AG08396 (cell line): ENCODE measurements around the gene NFYC.
"Not testable (repeated sequence)": the region's sequence is repeated elsewhere in the genome, so short reads cannot be mapped to it uniquely, and the experiment has no call there.

ENCODE experiments used
- DNase-seq: peaks from one replicate; pipeline ENCODE4 v3.0.0; 2012; ENCODE audit warnings: low spot score, mixed read lengths

Gene NFYC

DNA sequence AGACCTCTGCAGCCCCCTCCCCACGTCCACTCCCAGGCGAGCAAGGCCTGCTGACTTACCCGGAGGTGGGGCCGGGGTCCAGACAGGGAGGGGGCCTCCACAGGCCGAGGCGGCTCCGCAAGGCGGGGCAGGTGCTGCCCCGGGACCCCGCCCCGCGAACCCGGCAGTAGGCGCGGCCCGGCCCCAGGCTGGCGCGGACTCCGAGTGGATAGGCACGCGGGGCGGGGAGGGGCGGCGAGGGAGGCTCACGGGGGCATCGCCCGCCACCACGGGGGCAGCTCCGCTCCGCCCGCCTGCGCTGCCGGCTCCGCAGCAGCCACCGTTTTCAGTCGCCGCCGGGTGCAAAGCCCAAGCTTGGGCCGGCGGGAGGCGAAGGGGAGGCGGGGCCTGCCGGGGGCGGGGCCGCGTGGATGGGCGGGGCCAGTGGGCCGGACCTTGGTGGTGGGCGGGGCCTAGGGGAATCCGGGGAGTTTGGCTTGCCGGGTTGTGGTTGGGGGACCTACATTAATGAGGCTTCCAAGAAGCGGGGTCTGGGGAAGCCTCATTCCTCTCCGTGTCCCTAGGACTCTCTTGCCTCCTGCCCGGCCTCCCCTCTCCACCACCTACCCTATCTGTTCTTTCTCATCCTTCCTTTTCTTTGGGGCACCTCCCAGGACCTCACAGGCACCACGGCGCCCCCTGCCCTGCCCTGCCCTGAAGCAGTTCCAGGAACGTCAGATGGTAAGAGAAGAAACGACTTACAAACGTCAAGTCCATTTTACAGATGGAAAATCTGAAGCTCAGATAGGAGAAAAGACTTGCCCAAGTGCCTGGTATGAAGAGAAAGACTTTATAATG is 26.0 kb upstream of the NFYC start, which contains the start of gene RIMS3:
RIMS3 (minus strand) TSS at position 348 of the 837 bp plus-strand sequence. CDS start 23,757 bp downstream, outside the sequence.
- DNase-seq: peak; percentile 96

DNA sequence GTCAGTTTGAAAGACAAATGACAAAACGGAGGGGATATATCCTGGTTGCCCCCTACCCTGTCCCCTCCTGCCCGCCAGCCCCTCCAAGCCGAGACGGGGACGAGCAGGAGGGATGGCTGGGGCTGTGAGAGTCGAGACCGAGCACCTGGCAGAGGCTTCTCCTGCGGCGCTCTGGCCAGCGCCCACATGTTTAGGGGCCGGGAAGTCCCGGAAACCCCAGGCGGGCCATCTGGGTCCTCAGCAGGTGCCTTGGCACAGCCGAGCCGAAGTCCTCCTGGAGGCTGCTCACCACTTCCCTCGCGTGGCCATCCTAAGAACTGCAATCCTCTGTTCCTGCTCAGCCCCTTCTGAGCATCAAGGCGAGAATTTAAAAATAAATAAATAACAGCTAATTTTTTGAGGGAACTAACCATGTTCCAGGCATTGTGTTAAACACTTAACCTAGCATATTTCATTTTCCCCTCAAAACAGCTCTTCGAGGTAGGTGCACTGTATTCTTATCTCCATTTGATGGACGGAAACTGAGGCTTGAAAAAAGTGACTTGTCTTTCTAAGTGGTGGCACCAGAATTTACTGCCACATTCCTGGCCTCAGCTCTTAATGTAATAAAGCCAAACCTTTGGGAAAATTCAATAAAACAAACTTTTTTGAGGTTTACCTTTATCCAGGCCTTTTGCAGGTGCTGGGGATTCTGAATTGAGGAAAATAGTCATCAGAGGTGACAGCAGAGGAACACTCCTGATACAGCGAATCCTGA is 22.6 kb upstream of the NFYC start:
- DNase-seq: peak; percentile 84

DNA sequence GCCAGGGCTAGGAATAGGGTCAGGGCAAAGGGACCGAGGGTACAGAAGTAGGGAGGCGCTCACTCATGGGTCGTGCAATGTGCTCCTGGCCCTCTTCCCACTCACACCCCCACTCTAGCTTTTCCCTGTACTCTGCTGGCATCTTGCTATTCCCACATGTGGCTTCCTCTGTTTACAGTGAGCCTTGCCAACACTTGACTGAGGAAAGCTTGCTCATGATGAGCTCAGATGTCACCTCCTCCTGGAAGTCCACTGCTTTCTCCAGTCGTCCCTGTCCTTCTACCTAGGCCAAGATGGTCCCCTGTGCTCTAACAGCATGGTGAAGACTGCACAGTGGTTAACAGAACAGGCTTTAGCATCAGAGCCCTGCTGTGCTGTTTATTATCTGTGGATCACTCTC is 18.1 kb upstream of the NFYC start:
- no peak for DNase-seq

DNA sequence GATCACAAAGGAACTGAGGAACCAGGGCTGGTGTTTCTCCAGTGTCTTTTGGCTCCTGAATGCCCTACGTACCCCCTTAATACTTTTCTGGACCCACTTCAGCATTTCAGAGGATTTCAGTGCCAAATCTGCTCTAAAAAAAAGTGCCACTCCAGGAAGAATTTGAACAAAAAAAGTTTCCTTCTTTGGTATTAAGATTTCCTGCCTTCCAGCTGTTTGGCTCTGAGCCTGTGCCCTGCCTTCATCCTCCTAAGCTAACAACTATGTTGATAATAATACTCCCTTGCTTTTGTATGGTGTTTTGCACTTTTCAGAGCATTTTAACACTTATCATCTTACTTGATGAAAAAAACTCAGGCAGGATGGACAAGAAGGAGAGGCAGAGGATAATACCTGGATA is 15.0 kb upstream of the NFYC start:
- DNase-seq: no peak

DNA sequence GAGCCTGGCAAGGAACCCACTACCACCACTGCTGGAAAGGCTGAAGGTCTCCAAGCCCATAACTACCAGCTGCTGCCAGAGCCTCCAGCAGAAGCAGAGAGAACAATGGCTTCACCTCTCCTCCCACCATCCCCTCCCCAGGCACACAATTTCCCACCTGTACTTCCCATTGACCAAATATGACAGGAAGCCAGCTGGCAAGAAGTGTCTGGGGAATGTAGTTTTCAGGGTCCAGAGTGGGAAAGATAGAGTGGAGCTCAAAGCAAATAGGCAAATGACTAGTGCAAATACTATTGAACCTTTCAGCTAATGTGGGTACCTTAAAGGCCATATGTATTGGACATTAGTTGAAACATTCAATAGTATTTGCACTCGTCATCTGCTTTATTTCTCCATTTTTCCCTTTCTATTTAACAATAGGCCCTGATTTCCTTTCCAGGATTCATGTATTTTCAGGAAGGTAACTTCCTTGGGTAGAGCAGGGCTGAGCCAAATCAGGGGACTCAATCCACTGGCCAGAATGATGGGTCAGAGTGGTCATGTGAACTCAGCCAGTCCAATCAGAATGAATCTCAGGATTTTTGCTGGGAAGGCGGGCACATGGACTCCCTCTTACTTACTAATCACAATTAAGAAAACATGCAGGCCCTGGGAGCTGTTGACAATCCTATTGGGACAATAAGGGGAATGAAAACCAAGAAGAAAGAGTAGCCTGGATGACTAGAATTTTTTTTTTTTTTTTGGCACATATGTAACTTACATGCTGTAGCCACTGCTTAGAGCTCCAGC is 12.1 kb upstream of the NFYC start:
- no peak for DNase-seq

DNA sequence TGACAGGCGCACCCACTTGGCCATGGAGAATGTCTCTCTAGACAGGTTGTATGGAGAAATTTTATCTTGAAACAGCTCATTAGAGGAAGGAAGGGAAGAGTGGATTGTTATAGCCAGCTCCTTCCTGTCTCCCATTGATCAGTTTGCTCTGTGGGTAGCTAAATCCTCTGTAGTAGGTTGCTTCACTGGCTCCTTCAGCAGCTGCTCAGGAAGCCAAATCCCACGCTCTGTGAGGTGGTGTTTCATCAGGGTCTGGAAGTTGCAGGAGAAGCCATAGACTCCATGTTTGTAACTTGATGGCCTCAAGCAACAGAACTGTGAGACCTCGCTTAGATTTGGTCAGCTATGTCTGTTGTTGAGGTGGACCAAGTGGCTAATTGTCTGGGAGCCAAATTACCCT is 6.8 kb upstream of the NFYC start:
- no peak for DNase-seq

DNA sequence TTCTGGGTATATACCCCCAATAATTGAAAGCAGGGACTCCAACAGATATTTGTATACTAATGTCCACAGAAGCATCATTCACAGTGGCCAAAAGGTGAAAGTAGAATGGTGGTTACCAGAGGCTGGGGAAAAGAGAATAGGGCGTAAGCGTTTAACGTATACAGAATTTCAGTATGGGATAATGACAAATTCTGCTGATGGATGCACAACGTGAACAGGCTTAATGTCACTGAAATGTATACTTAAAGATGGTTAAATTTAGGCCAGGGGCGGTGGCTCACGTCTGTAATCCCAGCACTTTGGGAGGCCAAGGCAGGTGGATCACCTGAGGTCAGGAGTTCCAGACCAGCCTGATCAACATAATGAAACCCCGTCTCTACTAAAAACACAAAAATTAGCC is 4.4 kb upstream of the NFYC start:
- DNase-seq: no peak

DNA sequence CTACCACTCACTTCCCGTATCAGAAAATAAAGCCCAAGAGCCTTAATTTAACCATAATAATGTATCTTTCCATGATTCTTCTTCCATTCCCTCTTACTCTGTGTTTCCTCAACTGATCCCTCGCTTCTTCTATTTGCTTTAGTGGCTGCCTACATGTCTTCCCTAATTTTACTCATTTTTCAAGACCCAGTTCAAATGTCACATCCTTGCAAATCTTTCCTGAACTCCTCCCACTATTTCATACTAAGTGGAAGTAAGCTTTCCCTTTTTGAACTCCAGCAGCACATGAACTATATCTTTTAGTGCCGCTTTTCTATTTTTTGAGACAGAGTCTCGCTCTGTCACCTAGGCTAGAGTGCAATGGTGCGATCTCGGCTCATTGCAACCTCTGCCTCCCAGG is 3.8 kb upstream of the NFYC start:
- no peak for DNase-seq

DNA sequence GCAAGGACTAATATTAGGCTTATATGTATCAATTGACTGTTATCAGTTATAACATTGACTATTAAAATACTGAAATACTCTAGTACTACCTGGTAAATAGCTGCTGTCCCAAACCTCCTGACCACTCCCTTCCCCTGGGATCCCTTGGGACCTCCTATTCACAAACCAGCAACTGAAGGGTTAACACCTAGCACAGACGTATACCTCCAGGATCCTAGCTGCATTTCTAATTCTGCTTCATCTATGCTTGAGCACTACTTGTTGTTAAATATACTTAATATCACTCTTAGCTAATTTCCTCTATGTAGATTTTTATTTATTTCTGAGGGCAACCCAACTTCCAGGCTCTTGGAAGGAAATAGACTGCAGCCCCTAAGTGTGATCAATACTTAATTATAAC is 1.8 kb upstream of the NFYC start:
- DNase-seq: no peak

DNA sequence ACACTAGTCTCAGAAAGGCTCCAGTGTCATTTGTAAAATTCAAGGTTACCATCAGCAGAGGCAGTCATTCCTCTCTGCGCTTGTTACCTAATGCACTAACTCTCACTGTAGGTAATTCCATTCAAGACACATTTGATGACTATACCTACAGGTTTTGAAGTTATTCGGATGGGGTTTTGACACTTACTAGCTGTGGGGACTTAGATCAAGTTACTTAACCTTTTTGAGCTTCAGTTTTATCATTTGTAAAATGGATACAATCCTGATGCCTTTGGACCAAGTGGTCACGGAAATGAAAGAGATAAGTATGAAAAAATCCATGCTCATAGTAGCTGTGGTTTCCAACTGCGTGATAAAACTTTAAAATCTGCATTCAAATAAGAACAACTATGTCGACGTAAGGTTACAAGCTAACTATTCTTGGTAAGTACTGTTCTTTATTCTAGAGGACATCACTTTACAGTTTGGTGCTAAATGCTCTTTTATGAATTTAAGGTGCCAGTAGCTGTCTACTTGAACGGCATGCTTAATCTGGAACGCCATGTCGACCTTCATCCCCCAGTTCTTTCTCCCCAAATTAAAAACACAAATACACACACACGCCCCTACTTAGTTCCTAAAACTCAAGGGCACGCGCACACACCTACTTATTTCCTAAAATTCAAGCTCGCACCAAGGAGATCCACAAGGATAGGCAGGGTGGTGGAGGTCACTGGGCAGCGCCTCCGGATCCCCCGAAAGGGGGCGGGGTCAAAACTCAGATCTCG is 550 bp upstream of the NFYC start:
- no peak for DNase-seq

DNA sequence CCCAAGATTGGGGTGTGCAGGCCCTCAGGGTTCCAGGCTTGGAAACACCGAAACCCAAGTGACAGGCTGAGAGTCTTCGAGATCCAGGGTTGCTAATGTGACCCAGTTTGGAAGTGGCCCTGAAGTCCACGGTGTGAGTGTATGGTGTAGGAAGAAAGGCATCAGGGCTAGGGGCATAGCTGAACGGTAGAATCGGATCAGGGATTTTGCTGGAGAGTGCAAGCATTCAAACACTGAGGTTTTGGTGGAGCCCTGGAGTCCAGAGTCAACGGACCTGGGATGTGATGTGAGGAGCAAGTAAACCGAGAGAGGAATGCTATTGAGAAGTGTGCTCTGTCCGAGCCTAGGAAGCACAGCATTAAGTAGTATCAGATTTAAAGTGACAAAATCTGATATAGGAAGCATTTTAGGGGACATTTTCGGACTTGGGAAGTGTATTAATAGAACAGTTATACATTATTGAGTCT is 958 bp downstream of the NFYC start:
- DNase-seq: peak; percentile 26

DNA sequence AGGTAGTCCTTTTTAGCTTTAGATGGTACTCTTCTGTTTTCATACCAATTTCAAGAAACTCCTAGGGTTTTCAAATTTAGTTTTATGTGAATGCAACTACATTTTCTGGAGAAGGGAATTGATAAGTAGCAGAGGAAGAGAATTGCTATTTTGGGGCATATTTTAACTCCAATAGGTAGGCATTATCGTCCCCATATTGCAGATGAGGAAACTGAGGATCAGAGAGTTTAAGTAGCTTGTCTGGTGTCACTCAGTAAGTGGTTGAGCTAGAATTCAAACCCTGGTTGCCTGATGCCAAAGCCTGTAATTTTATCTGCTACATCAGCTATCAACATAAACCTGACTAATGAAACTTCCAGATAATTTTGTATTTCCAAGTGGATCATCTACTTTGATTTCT is 1.9 kb downstream of the NFYC start:
- no peak for DNase-seq

DNA sequence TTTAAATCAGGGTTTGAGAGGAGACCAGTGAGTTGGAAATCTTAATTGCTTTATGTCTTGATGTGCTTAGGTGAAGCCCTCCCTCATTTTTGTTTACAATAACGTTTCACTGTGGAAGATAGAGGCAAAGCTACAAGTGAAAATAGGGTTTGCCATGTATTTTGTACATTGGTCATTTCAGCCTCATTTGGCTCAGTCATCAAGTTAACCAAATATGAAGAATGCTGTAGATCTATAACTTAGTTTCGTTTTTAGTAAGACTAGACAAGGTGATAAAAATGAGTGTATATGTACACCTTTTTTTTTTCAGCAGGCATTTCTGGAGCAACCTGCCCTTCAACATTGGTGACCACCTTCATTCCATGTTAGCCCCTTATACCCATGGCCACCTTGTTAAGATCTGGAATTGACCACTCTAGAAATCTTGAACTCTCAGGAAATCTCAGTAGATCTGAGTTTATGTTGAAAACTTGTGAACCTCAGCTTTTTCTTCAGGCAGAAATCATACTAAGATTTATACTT is 2.9 kb downstream of the NFYC start:
- no peak for DNase-seq

DNA sequence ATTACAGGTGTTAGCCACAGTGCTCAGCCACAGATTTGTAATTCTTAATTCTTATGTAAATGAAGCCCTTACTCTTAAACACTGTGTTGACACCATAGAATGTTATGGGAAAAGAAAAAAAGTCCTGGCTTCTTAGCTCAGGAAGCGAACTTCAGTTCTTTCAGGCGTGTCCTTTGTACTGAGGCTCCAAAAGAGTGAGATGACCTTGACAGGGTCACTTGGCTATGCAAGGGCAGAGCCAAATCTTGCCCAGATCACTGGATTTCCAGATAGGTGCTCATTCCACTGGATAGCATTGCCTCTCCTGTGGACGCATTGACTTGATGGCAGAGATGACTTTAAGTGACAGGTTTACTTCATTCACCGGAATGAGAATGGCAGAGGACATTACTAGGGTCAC is 4.8 kb downstream of the NFYC start:
- DNase-seq: no peak

DNA sequence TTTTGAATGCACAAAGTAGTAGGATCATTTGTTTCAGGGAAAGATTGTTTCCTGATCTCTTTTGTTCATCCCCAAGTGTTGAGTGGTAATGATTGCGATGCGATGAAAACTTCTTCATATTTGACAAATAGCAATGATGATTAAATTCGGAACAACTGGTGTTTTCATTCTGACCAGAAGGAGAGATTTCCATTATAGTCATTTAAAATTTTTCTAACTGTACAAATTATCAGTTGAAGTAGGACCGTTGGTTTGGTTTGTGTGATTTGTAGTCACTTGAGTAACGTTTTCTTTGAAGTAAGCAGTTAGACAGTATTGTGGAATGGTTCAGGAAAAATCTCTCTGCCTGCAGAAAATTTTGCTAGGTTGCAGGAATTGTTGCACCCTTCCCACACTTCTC is 5.9 kb downstream of the NFYC start:
- DNase-seq: no peak

DNA sequence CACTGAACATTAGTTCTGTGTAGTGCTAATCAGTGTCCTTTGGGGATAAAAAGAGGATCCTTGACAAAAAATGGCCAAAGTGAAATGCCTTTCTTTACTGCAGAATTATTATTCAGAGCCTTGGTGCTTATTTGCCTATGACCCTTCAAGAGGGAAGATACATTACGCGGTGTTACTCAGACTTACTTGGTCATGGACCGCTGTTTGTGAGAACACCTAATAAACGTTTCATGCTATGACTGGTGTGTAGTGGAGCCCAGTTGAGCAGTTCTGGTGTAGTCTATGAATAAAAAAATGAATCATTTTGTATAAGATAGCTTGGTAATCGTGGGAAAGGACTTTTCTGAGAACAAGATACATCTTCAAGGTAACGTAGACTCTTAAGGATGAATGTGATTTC is 8.3 kb downstream of the NFYC start:
- no peak for DNase-seq

DNA sequence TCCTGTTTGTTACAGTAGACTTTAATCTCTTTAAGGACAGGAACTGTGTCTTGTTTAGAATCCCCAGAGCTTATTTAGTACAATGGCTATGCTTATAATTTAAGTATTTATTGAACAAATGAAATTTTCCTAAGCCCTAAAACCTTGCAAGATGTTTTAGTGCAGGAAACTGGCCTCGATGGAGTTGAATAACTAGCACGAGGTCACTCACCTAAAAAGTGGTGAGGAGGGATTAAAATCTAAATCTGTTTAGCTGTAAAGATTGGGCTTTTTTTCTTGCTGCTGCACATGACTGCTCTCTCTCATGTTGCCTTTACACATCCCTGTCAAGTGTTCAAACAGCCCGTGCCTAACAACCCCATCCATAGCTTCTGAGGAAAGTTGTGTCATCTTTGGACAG is 10.2 kb downstream of the NFYC start:
- DNase-seq: no peak

DNA sequence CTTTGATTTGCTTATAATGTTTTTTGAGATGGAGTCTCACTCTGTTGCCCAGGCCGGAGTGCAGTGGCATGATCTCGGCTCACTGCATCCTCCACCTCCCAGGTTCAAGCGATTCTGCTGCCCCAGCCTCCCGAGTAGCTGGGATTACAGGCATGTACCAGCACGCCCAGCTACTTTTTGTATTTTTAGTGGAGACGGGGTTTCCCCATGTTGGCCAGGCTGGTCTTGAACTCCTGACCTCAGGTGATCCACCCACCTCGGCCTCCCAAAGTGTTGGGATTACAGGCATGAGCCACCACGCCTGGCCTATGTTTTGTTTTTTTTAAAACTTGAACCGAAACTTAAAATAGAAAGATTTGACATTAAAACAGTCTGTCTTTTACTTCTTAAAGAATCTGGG is 11.3 kb downstream of the NFYC start:
- not testable (repeated sequence) for DNase-seq

DNA sequence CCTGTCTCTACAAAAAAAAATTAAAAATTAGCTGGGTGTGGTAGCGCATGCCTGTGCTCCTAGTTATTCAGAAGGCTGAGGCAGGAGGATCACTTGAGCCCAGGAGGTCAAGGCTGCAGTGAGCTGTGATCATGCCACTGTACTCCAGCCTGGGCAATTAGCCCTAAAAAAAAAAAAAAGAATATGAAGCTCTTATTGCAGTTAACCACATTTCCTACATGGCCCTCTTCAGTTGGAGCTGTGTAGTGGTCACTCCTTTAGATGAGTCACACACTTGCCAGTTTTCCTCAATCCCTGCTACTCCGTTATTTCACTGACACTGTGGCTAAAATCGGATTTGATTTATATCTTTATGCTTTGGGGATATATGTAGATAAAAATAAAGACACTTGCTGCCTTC is 11.8 kb downstream of the NFYC start:
- peak; percentile 46 for DNase-seq

DNA sequence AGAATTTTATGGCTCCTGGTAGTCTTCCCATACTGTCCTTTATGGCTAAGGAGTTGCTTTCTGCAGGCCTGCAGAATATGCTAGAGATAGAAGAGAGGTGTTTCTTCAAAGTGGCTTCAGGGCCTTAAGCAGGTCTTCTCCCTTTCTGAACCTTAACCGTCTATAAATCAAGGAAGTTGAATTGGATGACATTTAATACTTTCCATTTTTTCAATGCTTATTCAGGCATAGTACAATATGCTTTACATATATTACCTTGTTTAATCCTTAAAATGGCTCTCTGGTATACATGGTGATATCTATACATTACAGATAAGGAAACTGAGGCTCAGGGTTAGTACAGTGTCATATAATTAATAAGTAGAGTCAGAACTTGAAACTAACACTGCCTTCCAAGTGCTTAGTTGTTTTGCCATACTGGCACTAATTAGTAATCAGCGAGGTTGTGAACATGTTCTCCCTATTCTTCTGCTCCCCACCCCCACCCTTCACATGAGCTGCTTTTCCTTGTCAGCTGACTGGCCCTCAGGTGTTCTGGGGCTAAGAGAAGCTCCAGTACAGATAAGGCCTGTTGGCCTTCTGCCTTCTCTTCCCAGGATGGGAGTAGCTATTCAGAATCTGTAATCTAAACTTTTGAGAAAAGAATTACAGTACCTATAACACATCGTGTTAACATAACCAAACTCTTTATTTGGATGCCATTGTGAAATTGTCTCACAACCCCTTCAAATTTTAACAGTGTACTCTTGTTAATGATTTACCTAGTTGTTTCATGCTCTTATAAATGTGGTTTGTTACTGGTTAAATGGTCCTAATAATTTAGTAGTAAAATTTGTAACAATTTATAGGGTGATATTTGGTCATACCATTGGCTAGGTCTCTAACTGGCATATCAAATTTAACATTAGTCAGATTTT is 13.6 kb downstream of the NFYC start:
- DNase-seq: no peak
